GF-D8 (cell line): Measurements from ENCODE around the gene SUSD2.
A peak's percentile ranks its signal among the peaks of the same experiment; 100 is the strongest.

Experiments used
- DNase-seq: peaks from one replicate; lab custom pipeline; 2025; lab: John Stamatoyannopoulos, UW

The SUSD2 gene

GRCh38 chr22:24149198-24149590, 32.1 kb upstream of the SUSD2 start:
- no peak for DNase-seq

DNA sequence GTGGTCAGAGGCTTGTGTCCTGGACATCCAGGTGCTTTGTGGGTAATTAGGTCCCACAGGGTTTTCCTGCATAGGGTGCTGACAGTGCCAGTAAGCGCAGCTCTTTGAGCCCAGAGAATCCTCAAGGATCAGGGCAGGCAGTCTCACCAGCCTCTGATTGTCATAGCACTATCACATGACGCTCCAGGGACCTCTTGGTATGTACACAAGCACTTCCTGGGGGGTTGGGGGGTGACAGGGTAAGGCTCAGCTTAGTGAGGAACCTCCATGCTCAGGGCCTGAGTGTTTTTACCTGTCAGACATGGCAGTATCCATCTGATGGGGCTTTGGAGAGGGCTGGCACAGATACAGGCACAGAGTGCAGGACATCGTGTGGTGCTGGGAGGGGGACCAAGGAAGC, 27.9 kb upstream of the SUSD2 start:
- no peak for DNase-seq

GRCh38 chr22:24153959-24154358, 27.3 kb upstream of the SUSD2 start:
- DNase-seq = no peak

DNA sequence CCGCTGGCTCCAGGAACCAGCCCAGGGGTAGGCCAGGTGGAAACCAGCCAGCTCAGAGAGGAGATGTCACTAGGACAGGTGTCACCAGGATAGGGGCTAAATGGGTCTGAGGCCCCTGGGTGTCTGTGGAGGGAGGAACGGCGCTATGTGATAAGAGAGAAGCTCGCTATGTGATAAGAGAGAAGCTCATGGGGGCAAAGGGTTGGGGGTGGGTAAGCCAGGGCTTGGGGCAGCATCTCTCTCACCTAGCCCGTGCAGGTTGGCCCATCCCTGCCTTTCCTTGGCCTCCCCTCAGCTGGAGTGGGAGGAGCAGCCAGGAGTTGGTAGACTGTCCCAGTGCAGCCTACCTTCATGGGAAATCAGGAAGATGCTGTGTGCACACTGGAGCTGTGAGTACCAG, 26.5 kb upstream of the SUSD2 start:
- no peak for DNase-seq

DNA sequence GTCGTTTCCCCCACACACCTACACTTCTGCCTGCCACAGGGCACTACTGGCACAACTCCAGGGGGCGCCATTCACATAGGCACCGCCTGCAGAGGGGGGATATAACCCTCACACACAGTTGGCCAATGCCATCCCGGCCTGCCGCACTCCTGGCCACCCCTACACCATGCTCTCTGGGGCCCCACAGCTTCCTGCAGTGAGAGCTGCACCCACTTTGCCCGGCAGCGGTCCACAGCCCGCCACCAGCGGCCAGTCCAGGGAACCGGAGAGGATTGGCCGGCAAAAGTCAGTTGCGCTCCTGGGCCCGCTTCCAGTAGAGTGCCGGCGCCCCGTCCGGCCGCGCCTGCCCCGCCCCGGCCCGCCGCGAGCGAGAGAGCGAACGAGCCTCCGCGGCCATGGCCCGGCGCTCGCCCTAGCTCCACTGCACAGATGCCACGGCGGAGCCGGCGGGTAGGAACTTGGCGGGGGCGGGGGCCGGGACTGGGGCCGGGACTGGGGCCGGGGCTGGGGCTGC, 25.6 kb upstream of the SUSD2 start:
- DNase-seq = peak; percentile 42

- DNase-seq = peak; percentile 47
These were observed 25.0 kb upstream of the SUSD2 start for GRCh38 chr22:24156141-24156912.

GRCh38 chr22:24156913-24157821, 24.1 kb upstream of the SUSD2 start:
- DNase-seq = peak; percentile 89

DNA sequence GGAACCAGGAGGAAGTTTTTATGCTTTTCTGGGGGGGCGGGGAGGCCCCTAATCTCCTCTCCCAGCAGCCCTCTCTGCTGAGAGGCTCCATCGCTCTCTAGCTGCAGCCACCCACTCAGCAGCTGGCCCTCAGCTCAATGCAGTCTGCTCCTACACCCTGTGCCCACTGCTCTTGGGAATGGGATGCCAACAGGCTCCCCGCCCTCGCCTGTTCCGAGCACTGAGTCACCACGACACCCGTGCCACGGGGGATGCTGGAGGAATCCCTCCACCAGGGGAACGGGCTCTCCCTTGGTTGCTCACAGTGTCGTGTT, 23.5 kb upstream of the SUSD2 start:
- no peak for DNase-seq

DNA sequence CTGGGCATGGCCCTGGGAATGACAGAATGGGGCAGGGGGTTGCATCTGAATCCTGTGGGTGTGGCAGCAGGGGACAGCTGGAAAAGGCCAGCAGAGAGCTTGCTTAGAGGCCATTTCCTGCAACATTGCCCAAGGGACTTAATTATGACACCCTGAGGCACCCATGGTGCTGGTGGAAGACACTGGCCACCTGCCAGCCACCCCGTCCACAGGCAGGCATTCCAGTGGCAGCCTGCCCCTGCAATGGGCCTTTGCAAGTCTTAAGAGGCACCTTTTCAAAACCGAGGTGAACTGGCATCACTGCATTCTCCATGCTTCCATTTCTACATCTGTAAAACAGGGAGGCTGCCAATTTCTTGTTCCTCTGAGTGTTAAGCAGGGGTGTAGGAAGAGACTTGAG, 21.6 kb upstream of the SUSD2 start:
- DNase-seq = peak; percentile 24

DNA sequence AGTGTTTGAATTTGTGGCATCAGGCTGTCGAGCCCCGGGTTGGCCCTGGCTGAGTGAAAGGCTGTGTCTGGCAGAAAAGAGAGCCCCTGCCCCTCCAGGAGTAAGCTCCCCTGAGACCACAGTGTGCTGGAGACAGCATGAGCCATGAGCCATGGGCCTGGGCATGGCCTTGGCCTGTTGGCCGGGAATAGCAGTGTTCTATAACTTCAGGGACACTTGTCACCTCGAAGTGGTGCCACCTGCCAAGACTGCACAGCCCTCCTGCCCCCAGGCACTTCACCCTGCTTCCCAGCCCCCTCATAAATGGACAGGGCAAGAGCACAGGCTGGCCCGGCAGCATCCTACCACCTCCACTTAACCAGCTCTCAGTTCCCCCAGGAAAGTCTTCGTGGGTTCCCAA, 20.7 kb upstream of the SUSD2 start:
- no peak for DNase-seq

- DNase-seq = no peak
These were observed 19.8 kb upstream of the SUSD2 start for GRCh38 chr22:24161485-24161884.

- DNase-seq = no peak
These were observed 19.4 kb upstream of the SUSD2 start for GRCh38 chr22:24161909-24162308.

GRCh38 chr22:24162436-24162835, 18.9 kb upstream of the SUSD2 start:
- DNase-seq = no peak

DNA sequence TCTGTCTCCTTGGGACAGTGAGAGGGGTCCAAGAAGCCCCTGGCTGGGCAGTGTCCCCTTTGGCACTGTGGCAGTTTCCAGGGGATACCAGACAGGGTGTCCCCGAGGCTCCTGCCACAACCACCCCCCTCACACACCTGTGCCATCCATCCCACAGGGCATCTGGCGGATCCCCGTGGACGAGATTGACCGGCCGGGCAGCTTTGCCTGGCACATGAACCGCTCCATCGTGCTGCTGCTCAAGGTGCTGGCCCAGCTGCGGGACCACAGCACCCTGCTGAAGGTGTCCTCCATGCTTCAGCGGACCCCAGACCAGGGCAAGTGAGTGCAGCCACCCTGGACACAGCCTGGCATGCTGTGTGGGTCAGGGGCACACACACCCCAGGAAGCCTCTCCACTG, 17.0 kb upstream of the SUSD2 start:
- DNase-seq = no peak

GRCh38 chr22:24164940-24165339, 16.3 kb upstream of the SUSD2 start:
- no peak for DNase-seq

DNA sequence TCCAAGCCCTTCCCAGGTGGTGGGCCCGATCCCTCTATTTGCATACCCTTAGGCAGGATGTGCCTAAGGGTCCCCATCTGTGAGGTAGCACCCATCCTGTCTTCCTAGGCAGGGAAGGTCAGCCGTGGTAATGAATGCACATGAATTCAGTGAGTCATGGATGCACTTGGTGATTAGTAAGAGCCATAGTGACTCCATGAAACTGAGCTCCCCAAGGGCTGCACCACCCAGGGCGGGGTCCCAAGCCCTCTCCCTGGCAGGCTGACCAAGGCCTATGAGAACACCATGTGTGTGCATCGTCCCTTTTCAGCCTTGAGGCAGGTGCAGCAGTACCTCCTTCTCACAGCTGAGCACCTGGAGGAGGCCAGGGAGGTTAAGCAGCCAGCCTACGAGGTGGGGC, 15.6 kb upstream of the SUSD2 start:
- no peak for DNase-seq

DNA sequence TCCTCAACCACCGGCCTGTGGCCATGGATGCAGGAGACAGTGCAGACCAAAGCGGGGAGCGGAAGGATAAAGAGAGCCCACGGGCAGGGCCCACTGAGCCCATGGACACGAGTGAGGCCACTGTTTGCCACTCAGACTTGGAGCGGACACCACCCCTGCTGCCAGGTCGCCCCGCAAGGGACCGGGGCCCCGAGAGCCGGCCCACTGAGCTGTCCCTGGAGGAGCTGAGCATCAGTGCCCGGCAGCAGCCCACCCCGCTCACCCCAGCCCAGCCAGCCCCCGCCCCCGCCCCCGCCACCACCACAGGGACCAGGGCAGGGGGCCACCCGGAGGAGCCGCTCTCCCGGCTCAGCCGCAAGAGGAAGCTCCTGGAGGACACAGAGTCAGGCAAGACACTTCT, 14.5 kb upstream of the SUSD2 start:
- no peak for DNase-seq

DNA sequence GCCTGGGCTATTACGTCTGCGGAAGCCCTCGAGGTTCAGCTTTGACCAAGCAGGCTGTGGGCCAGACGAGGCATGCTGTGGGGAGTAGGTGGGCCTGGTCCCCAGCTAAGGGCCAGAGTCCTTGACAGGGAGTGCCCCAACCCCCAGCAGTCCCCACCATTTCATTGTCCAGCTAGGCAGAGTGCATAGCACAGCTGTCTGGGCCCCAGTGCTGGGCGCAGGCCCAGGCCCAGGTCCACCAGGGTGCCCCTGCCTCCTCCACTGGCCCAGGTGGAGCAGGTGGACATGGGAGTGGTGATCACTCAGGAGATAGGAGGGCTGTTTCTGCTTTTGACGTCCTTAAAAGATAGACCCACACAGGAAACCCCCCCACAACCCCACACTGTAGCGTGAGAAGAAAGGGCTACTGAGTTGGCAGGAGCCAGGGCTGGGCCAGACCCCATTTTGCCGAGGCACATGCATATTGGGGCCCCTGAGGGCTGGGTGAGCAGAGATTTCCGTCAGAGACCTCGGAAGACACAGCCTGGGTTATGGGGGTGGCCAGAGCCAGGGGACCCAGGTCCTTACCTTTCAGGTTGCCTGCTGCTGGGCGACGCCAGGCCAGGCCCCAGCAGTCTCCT, 11.7 kb upstream of the SUSD2 start:
- no peak for DNase-seq

DNA sequence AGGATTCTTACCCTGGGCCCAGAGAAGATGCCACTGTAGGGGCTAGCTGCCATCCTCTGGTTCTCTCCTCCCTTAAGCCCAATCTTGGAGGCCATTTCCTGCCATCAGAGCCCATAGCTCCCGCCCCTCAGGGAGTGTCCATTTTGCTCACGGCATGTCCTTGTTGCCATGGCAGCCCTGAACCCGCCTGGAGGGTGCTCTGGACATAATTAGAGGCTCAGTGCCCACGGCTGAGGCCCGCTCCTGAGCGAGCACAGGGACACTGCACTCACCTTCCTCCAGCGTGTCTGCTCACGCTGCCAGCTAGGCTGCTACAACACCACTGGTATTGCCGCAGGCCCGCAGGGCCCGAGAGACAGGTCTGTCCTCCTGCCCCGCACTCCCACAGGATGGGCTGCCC, 11.1 kb upstream of the SUSD2 start:
- no peak for DNase-seq

DNA sequence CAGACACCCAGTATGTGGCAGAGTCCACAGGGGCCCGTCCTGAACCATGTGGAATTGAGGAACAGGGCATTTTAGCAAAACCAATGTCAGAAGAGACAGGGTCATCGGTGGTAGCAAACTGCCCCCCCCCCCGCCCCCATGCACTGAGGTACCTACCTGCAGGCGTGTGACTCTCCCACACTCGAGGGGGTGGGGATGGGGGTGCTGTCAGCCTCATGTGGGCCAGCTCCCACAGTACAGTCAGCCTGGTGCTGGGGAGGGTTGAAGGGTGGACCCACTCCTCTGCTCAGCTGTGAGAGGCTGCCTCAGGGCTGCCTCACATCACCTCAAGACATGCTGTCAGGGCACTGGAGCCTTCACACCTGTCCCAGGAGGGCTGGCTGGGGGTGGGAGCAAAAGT, 10.7 kb upstream of the SUSD2 start:
- DNase-seq = no peak

GRCh38 chr22:24171822-24172221, 9.5 kb upstream of the SUSD2 start:
- DNase-seq = no peak

GRCh38 chr22:24175160-24175808, 6.0 kb upstream of the SUSD2 start:
- DNase-seq = peak; percentile 4
